C4-2B (cell line): ENCODE measurements around the gene EML5.

Experiments used
- ZFX ChIP-seq: fragments of 450-650 bp; IDR thresholded peaks from 2 replicates; pipeline ENCODE4 v1.6.1; 2017
- TF ChIP-seq, protein P1 (sequence below): fragments of 450-650 bp; conservative IDR thresholded peaks from 2 replicates; pipeline ENCODE4 v1.5.1; 2017; ENCODE audit warnings: mild to moderate bottlenecking

GRCh38 chr14:88737245-88737644 is 55.5 kb downstream of the EML5 start:
- TF ChIP-seq, protein P1, sequence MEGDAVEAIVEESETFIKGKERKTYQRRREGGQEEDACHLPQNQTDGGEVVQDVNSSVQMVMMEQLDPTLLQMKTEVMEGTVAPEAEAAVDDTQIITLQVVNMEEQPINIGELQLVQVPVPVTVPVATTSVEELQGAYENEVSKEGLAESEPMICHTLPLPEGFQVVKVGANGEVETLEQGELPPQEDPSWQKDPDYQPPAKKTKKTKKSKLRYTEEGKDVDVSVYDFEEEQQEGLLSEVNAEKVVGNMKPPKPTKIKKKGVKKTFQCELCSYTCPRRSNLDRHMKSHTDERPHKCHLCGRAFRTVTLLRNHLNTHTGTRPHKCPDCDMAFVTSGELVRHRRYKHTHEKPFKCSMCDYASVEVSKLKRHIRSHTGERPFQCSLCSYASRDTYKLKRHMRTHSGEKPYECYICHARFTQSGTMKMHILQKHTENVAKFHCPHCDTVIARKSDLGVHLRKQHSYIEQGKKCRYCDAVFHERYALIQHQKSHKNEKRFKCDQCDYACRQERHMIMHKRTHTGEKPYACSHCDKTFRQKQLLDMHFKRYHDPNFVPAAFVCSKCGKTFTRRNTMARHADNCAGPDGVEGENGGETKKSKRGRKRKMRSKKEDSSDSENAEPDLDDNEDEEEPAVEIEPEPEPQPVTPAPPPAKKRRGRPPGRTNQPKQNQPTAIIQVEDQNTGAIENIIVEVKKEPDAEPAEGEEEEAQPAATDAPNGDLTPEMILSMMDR, result no peak
- no peak for TF ChIP-seq ZFX
